Tongue (tissue), 2 donors: ENCODE measurements around the gene PARP11. TPM values are rescaled to one million over a fixed set of nuclear protein-coding genes. Genes with fewer than 3 reads are reported as not detected.

Experiments used
- DNase-seq: peaks from one replicate; pipeline ENCODE4 v3.0.0-alpha.2; 2015
- total RNA-seq: library from RNA; depleted of rRNA; stranded (reverse); fragments of >200 nt; gene quantifications from one replicate; pipeline ENCODE4 v1.2.3, GENCODE V29; 2014

PARP11 gene
- 5.1 TPM for total RNA-seq

- DNase-seq: peak; percentile 99
Observed at GRCh38 chr12:3872800-3873636, at the start of gene PARP11. PARP11 (minus strand) TSS chr12:3873399; CDS start chr12:3873229, 170 bp downstream.

- no peak for DNase-seq
Observed at GRCh38 chr12:3922033-3922432, 48.8 kb upstream of the PARP11 start.

GRCh38 chr12:3921526-3921925 lies 48.3 kb upstream of the PARP11 start:
- DNase-seq: no peak

- no peak for DNase-seq
Observed at GRCh38 chr12:3921151-3921471, 47.9 kb upstream of the PARP11 start.

GRCh38 chr12:3920351-3921150 lies 47.4 kb upstream of the PARP11 start:
- DNase-seq: peak; percentile 53

GRCh38 chr12:3913278-3913677 lies 40.1 kb upstream of the PARP11 start:
- DNase-seq: no peak

- no peak for DNase-seq
Observed at GRCh38 chr12:3912863-3913262, 39.7 kb upstream of the PARP11 start.

GRCh38 chr12:3911409-3911808 lies 38.2 kb upstream of the PARP11 start:
- DNase-seq: no peak

- no peak for DNase-seq
Observed at GRCh38 chr12:3905664-3906063, 32.5 kb upstream of the PARP11 start.

- DNase-seq: no peak
Observed at GRCh38 chr12:3904999-3905398, 31.8 kb upstream of the PARP11 start.

GRCh38 chr12:3902921-3903320 lies 29.7 kb upstream of the PARP11 start:
- no peak for DNase-seq

GRCh38 chr12:3901116-3901515 lies 27.9 kb upstream of the PARP11 start:
- no peak for DNase-seq

- DNase-seq: no peak
Observed at GRCh38 chr12:3898756-3899155, 25.6 kb upstream of the PARP11 start.

- no peak for DNase-seq
Observed at GRCh38 chr12:3897371-3897971, 24.3 kb upstream of the PARP11 start.

- DNase-seq: peak; percentile 54
Observed at GRCh38 chr12:3896801-3897351, 23.7 kb upstream of the PARP11 start.

- no peak for DNase-seq
Observed at GRCh38 chr12:3896356-3896755, 23.2 kb upstream of the PARP11 start.

GRCh38 chr12:3892631-3893030 lies 19.4 kb upstream of the PARP11 start:
- no peak for DNase-seq

GRCh38 chr12:3891201-3891600 lies 18.0 kb upstream of the PARP11 start:
- DNase-seq: no peak

- DNase-seq: no peak
Observed at GRCh38 chr12:3888659-3889058, 15.5 kb upstream of the PARP11 start.

GRCh38 chr12:3885277-3886094 lies 12.3 kb upstream of the PARP11 start:
- DNase-seq: peak; percentile 91

GRCh38 chr12:3884671-3885070 lies 11.5 kb upstream of the PARP11 start:
- DNase-seq: no peak
